Measurements from ENCODE around the gene SLC5A3. TPM values are rescaled to one million over a fixed set of nuclear protein-coding genes. Genes with fewer than 3 reads are reported as not detected.

Gene SLC5A3
- total and polyA plus RNA-seq, 11 donors, result 1.1 to 6.2 (median 3.5) TPM

GRCh38 chr21:34027721-34028461 is 45.5 kb upstream of the SLC5A3 start:
- TF ChIP-seq POLR2A (IDR thresholded peaks at IDR 0.05), result no peak
- no peak for TF ChIP-seq CTCF (IDR thresholded peaks at IDR 0.05)
- no peak overlapping the region for H3K4me3 ChIP-seq
- no peaks in the 10 kb centered on the region for H3K36me3 ChIP-seq
- no peak for DNase-seq
- peaks cover 0 to 3% (median 0%) of the 10 kb centered on the region in 9 donors for H3K27me3 ChIP-seq
- WGBS, 4 donors, result 60 to 77% (median 66%) methylated on average over 9 of the region's 9 CpGs
- ATAC-seq, result no peak
- intact Hi-C loops (cut with DNase I), result no loop called here
- H3K27ac ChIP-seq, result no peak overlapping the region
- H3K9me3 ChIP-seq, result peaks cover 0 to 10% (median 0%) of the 10 kb centered on the region in 12 donors
- peaks cover 0 to 22% (median 0%) of the 10 kb centered on the region in 12 donors for H3K4me1 ChIP-seq

- Histone ChIP-seq H3K4me3 (peak overlapping the region in 3 of 12 donors; percentile 0 to 20 (median 8)), H3K9me3 (peaks cover 0 to 10% (median 0%) of the 10 kb centered on the region in 12 donors), H3K27ac (no peak overlapping the region), H3K27me3 (peaks cover 0 to 3% (median 0%) of the 10 kb centered on the region in 9 donors), H3K4me1 (peaks cover 0 to 14% (median 0%) of the 10 kb centered on the region in 12 donors), H3K36me3 (no peaks in the 10 kb centered on the region)
- no peak for TF ChIP-seq POLR2A (IDR thresholded peaks at IDR 0.05)
- no peak for TF ChIP-seq CTCF (IDR thresholded peaks at IDR 0.05)
- DNase-seq (peak in 4 of 5 donors; percentile 25 to 50 (median 34)), ATAC-seq (peak; percentile 61 to 96 (median 88))
- WGBS, 4 donors, result 37 to 51% (median 48%) methylated on average over 13 of the region's 13 CpGs
- intact Hi-C loops (cut with DNase I), result no loop called here
These were observed 43.4 kb upstream of the SLC5A3 start for GRCh38 chr21:34029743-34030528.

GRCh38 chr21:34031835-34032370 is 41.5 kb upstream of the SLC5A3 start:
- peaks cover 0 to 7% (median 0%) of the 10 kb centered on the region in 12 donors for H3K4me1 ChIP-seq
- no peak overlapping the region for H3K4me3 ChIP-seq
- TF ChIP-seq CTCF (IDR thresholded peaks at IDR 0.05) (no peak), POLR2A (IDR thresholded peaks at IDR 0.05) (no peak)
- ATAC-seq, result no peak
- no peak overlapping the region for H3K27ac ChIP-seq
- H3K27me3 ChIP-seq, result peaks cover 0 to 3% (median 0%) of the 10 kb centered on the region in 9 donors
- peaks cover 0 to 8% (median 0%) of the 10 kb centered on the region in 12 donors for H3K9me3 ChIP-seq
- intact Hi-C loops (cut with DNase I), result no loop called here
- 89 to 92% (median 91%) methylated on average over 11 of the region's 11 CpGs for WGBS, 4 donors
- no peaks in the 10 kb centered on the region for H3K36me3 ChIP-seq
- no peak for DNase-seq

All from heart left ventricle (tissue), 16 donors.